HUES6 (cell line): ENCODE data around the gene TTC7B.

ENCODE experiments used
- H3K27ac ChIP-seq: 2 replicates; pipeline ENCODE4 v1.7.0; 2013; ENCODE audit warnings: low read depth, mild to moderate bottlenecking, low read length, inconsistent platforms
- H3K27me3 ChIP-seq: 2 replicates; pipeline ENCODE4 v1.6.1; 2013; ENCODE audit warnings: low read length; ENCODE audit not compliant: control insufficient read depth, insufficient read depth
- H3K36me3 ChIP-seq: 2 replicates; pipeline ENCODE4 v1.6.1; 2013; ENCODE audit warnings: low read length; ENCODE audit not compliant: control insufficient read depth, insufficient read depth
- H3K4me1 ChIP-seq: 2 replicates; pipeline ENCODE4 v1.6.1; 2013; ENCODE audit warnings: low read length; ENCODE audit not compliant: control insufficient read depth, insufficient read depth
- H3K4me3 ChIP-seq: 2 replicates; pipeline ENCODE4 v1.5.1; 2013; ENCODE audit warnings: low read depth, low read length
- H3K9ac ChIP-seq: one replicate; pipeline ENCODE4 v1.6.1; 2013; ENCODE audit warnings: mild to moderate bottlenecking, low read length
- H3K9me3 ChIP-seq: 2 replicates; pipeline ENCODE4 v1.6.1; 2013; ENCODE audit warnings: low read depth, low read length; ENCODE audit not compliant: control insufficient read depth, insufficient read depth

Gene TTC7B

GRCh38 chr14:90548455-90548854 is 267.8 kb downstream of the TTC7B start:
- H3K36me3 ChIP-seq, result no peaks in the 10 kb centered on the region
- peaks cover 11% of the 10 kb centered on the region for H3K4me1 ChIP-seq
- H3K27me3 ChIP-seq, result no peaks in the 10 kb centered on the region
- H3K27ac ChIP-seq, result no peak overlapping the region
- no peak overlapping the region for H3K9ac ChIP-seq
- H3K9me3 ChIP-seq, result peaks cover 4% of the 10 kb centered on the region
- no peak overlapping the region for H3K4me3 ChIP-seq

GRCh38 chr14:90547968-90548367 is 268.3 kb downstream of the TTC7B start:
- Histone ChIP-seq H3K27ac (no peak overlapping the region), H3K27me3 (no peaks in the 10 kb centered on the region), H3K4me3 (no peak overlapping the region), H3K4me1 (peaks cover 11% of the 10 kb centered on the region), H3K36me3 (no peaks in the 10 kb centered on the region), H3K9ac (no peak overlapping the region), H3K9me3 (peaks cover 4% of the 10 kb centered on the region)

- H3K4me3 ChIP-seq, result no peak overlapping the region
- H3K9ac ChIP-seq, result no peak overlapping the region
- H3K4me1 ChIP-seq, result peaks cover 11% of the 10 kb centered on the region
- H3K27ac ChIP-seq, result no peak overlapping the region
- H3K27me3 ChIP-seq, result no peaks in the 10 kb centered on the region
- no peaks in the 10 kb centered on the region for H3K36me3 ChIP-seq
- H3K9me3 ChIP-seq, result peaks cover 4% of the 10 kb centered on the region
These were observed 269.0 kb downstream of the TTC7B start for GRCh38 chr14:90547250-90547649.

GRCh38 chr14:90546767-90547166 is 269.5 kb downstream of the TTC7B start:
- H3K9me3 ChIP-seq, result peaks cover 4% of the 10 kb centered on the region
- no peak overlapping the region for H3K27ac ChIP-seq
- no peak overlapping the region for H3K9ac ChIP-seq
- no peaks in the 10 kb centered on the region for H3K27me3 ChIP-seq
- no peaks in the 10 kb centered on the region for H3K36me3 ChIP-seq
- H3K4me1 ChIP-seq, result peaks cover 11% of the 10 kb centered on the region
- no peak overlapping the region for H3K4me3 ChIP-seq

GRCh38 chr14:90545966-90546751 is 270.1 kb downstream of the TTC7B start:
- Histone ChIP-seq H3K4me1 (peaks cover 11% of the 10 kb centered on the region), H3K27ac (no peak overlapping the region), H3K9ac (no peak overlapping the region), H3K36me3 (no peaks in the 10 kb centered on the region), H3K27me3 (no peaks in the 10 kb centered on the region), H3K4me3 (no peak overlapping the region), H3K9me3 (peaks cover 4% of the 10 kb centered on the region)

GRCh38 chr14:90545382-90545781 is 270.8 kb downstream of the TTC7B start:
- no peak overlapping the region for H3K27ac ChIP-seq
- H3K4me3 ChIP-seq, result no peak overlapping the region
- H3K9me3 ChIP-seq, result peaks cover under 1% of the 10 kb centered on the region; the same call in 1 of the 2 replicates
- H3K36me3 ChIP-seq, result no peaks in the 10 kb centered on the region
- no peaks in the 10 kb centered on the region for H3K27me3 ChIP-seq
- no peak overlapping the region for H3K9ac ChIP-seq
- peaks cover 11% of the 10 kb centered on the region for H3K4me1 ChIP-seq

- H3K27ac ChIP-seq, result no peak overlapping the region
- H3K4me3 ChIP-seq, result no peak overlapping the region
- no peak overlapping the region for H3K9ac ChIP-seq
- H3K4me1 ChIP-seq, result peaks cover 11% of the 10 kb centered on the region
- H3K36me3 ChIP-seq, result no peaks in the 10 kb centered on the region
- no peaks in the 10 kb centered on the region for H3K27me3 ChIP-seq
- no peaks in the 10 kb centered on the region for H3K9me3 ChIP-seq
These were observed 271.3 kb downstream of the TTC7B start for GRCh38 chr14:90544971-90545370.

- Histone ChIP-seq H3K9me3 (no peaks in the 10 kb centered on the region), H3K36me3 (no peaks in the 10 kb centered on the region), H3K4me3 (no peak overlapping the region), H3K4me1 (peaks cover 11% of the 10 kb centered on the region), H3K27me3 (no peaks in the 10 kb centered on the region), H3K27ac (no peak overlapping the region), H3K9ac (no peak overlapping the region)
These were observed 271.7 kb downstream of the TTC7B start for GRCh38 chr14:90544566-90544965.

GRCh38 chr14:90543876-90544275 is 272.4 kb downstream of the TTC7B start:
- Histone ChIP-seq H3K4me3 (no peak overlapping the region), H3K27ac (no peak overlapping the region), H3K4me1 (peaks cover 11% of the 10 kb centered on the region), H3K27me3 (no peaks in the 10 kb centered on the region), H3K36me3 (no peaks in the 10 kb centered on the region), H3K9me3 (no peaks in the 10 kb centered on the region), H3K9ac (no peak overlapping the region)

- no peak overlapping the region for H3K27ac ChIP-seq
- H3K4me3 ChIP-seq, result no peak overlapping the region
- no peak overlapping the region for H3K9ac ChIP-seq
- no peaks in the 10 kb centered on the region for H3K27me3 ChIP-seq
- H3K36me3 ChIP-seq, result no peaks in the 10 kb centered on the region
- H3K9me3 ChIP-seq, result no peaks in the 10 kb centered on the region
- peaks cover 5% of the 10 kb centered on the region for H3K4me1 ChIP-seq
These were observed 275.1 kb downstream of the TTC7B start for GRCh38 chr14:90541076-90541634.

GRCh38 chr14:90540437-90540836 is 275.8 kb downstream of the TTC7B start:
- no peaks in the 10 kb centered on the region for H3K27me3 ChIP-seq
- no peaks in the 10 kb centered on the region for H3K9me3 ChIP-seq
- no peak overlapping the region for H3K4me3 ChIP-seq
- no peak overlapping the region for H3K27ac ChIP-seq
- H3K36me3 ChIP-seq, result no peaks in the 10 kb centered on the region
- no peak overlapping the region for H3K9ac ChIP-seq
- H3K4me1 ChIP-seq, result no peaks in the 10 kb centered on the region
